ENCODE results near the gene POC1A.
"Not testable (repeated sequence)": the region's sequence is repeated elsewhere in the genome, so short reads cannot be mapped to it uniquely, and the experiment has no call there.

Gene POC1A

GRCh38 chr3:52039846-52040245 is 114.4 kb downstream of the POC1A start:
- DNase-seq, result no peak

- no peak for DNase-seq
Measured at GRCh38 chr3:52039426-52039825, 114.8 kb downstream of the POC1A start.

GRCh38 chr3:52038227-52038626 is 116.0 kb downstream of the POC1A start:
- no peak for DNase-seq

GRCh38 chr3:52037291-52037690 is 116.9 kb downstream of the POC1A start:
- DNase-seq, result no peak

- DNase-seq, result no peak
Measured at GRCh38 chr3:52036829-52037228, 117.4 kb downstream of the POC1A start.

GRCh38 chr3:52036222-52036694 is 118.0 kb downstream of the POC1A start:
- DNase-seq, result no peak

GRCh38 chr3:52034651-52035050 is 119.6 kb downstream of the POC1A start:
- no peak for DNase-seq

GRCh38 chr3:52034212-52034611 is 120.0 kb downstream of the POC1A start:
- DNase-seq, result no peak

- DNase-seq, result not testable (repeated sequence)
Measured at GRCh38 chr3:52033748-52034147, 120.5 kb downstream of the POC1A start.

- no peak for DNase-seq
Measured at GRCh38 chr3:52032702-52033408, 121.4 kb downstream of the POC1A start.

- no peak for DNase-seq
Measured at GRCh38 chr3:52031896-52032295, 122.3 kb downstream of the POC1A start.

GRCh38 chr3:52030714-52031310 is 123.4 kb downstream of the POC1A start:
- no peak for DNase-seq

GRCh38 chr3:52029535-52029934 is 124.7 kb downstream of the POC1A start:
- DNase-seq, result no peak

- DNase-seq, result no peak
Measured at GRCh38 chr3:52029053-52029452, 125.2 kb downstream of the POC1A start.

- DNase-seq, result no peak
Measured at GRCh38 chr3:52028572-52028971, 125.7 kb downstream of the POC1A start.

- DNase-seq, result no peak
Measured at GRCh38 chr3:52026041-52026440, 128.2 kb downstream of the POC1A start.

- DNase-seq, result no peak
Measured at GRCh38 chr3:52025453-52025852, 128.8 kb downstream of the POC1A start.
